CD4-positive, alpha-beta T cell (primary cell): Measurements from ENCODE around the gene IKBKE. TPM values are rescaled to one million over a fixed set of nuclear protein-coding genes. Genes with fewer than 3 reads are reported as not detected.

ENCODE experiments used
- ATAC-seq: fragments of 200-7000 bp; cut with Tn5 transposase; one replicate; pipeline ENCODE4 v1.10.0; 2022; ENCODE audit warnings: mild to moderate bottlenecking; ENCODE audit not compliant: poor library complexity
- CTCF ChIA-PET: fragments of 350-600 bp; sonication (Branson Sonifier 250); formaldehyde crosslinking; loops from one replicate; lab custom pipeline; 2021; ENCODE audit warnings: antibody characterized with exemption, inconsistent platforms; lab: Charles Lee
- POLR2A ChIA-PET: fragments of 350-600 bp; sonication (Branson Sonifier 250); formaldehyde crosslinking; loops from one replicate; lab custom pipeline; 2021; ENCODE audit warnings: antibody characterized with exemption, inconsistent platforms; lab: Charles Lee
- DNase-seq, 14 experiments: peaks; one replicate each; pipeline ENCODE4 v3.0.0-alpha.2; 2013 to 2020; ENCODE audit warnings: mixed read lengths in 2 of 14
- H3K27ac ChIP-seq, 2 donors: one replicate each; pipeline versions ENCODE4 v1.5.1 to v1.7.0; 2013; ENCODE audit warnings: low read length in 2 of 2, low read depth in 1 of 2, mild to moderate bottlenecking in 1 of 2
- H3K27me3 ChIP-seq, 2 experiments: 1 replicate in 1 of 2; 2 replicates in 1 of 2; pipeline versions ENCODE4 v1.6.1 to v1.7.0; 2013; ENCODE audit warnings: low read length in 2 of 2, control low read depth in 1 of 2, mild to moderate bottlenecking in 1 of 2, moderate library complexity in 1 of 2; ENCODE audit not compliant: insufficient read depth in 2 of 2, control insufficient read depth in 1 of 2
- H3K36me3 ChIP-seq: one replicate; pipeline ENCODE4 v1.6.1; 2013; ENCODE audit warnings: low read length, control low read depth; ENCODE audit not compliant: insufficient read depth
- H3K4me1 ChIP-seq: one replicate; pipeline ENCODE4 v1.6.1; 2013; ENCODE audit warnings: low read length, control low read depth; ENCODE audit not compliant: insufficient read depth
- H3K4me3 ChIP-seq: one replicate; pipeline ENCODE4 v1.5.1; 2013; ENCODE audit warnings: mild to moderate bottlenecking, low read length, moderate library complexity
- H3K9me3 ChIP-seq, 2 experiments: 1 replicate in 1 of 2; 2 replicates in 1 of 2; pipeline versions ENCODE4 v1.6.1 to v1.7.0; 2013; ENCODE audit warnings: low read length in 2 of 2, mild to moderate bottlenecking in 2 of 2, control low read depth in 1 of 2, moderate library complexity in 1 of 2; ENCODE audit not compliant: control insufficient read depth in 1 of 2, insufficient read depth in 1 of 2
- H3K27ac Mint-ChIP-seq: one replicate; pipeline ENCODE4 v1.8.0; 2020; ENCODE audit warnings: mixed read lengths
- H3K27me3 Mint-ChIP-seq: one replicate; pipeline ENCODE4 v1.8.0; 2021; ENCODE audit warnings: mixed read lengths
- H3K36me3 Mint-ChIP-seq: one replicate; pipeline ENCODE4 v1.8.0; 2021; ENCODE audit warnings: low read depth, mixed read lengths
- H3K4me1 Mint-ChIP-seq: one replicate; pipeline ENCODE4 v1.8.0; 2021; ENCODE audit warnings: low read depth, mixed read lengths
- H3K4me3 Mint-ChIP-seq: one replicate; pipeline ENCODE4 v1.8.0; 2020; ENCODE audit warnings: mild to moderate bottlenecking, mixed read lengths
- H3K9me3 Mint-ChIP-seq: one replicate; pipeline ENCODE4 v1.8.0; 2020; ENCODE audit warnings: mixed read lengths
- CTCF ChIP-seq: fragments of 200-600 bp; IDR thresholded peaks from one replicate; pipeline ENCODE4 v1.8.0; 2022; ENCODE audit warnings: antibody characterized with exemption, mild to moderate bottlenecking
- intact Hi-C, 2 experiments: fragments of 100-400 bp; cut with DNase I in 1 of 2; cut with micrococcal nuclease in 1 of 2; formaldehyde crosslinking; loops; one replicate each; pipeline versions ENCODE4 v1.15.1 to v1.9.0; 2023 to 2025; cut with DNase I, micrococcal nuclease
- polyA plus RNA-seq, 2 donors: library from polyadenylated mRNA; unstranded; fragments of 120-200 nt; gene quantifications; one replicate each; pipeline ENCODE4 v1.2.1, GENCODE V29; 2013
- total RNA-seq, 174 experiments: library from RNA in 2 of 174; stranded (reverse) in 2 of 174; gene quantifications; one replicate each; pipeline ENCODE4 v1.2.3 and lab custom pipeline; 2021 to 2026

IKBKE gene
- 10 to 100 TPM; 27.9 to 29.8 TPM for total RNA-seq
- polyA plus RNA-seq (2013, experiment 1 of 2): 40.3 TPM
- 47.8 TPM for polyA plus RNA-seq (2013, experiment 2 of 2)
- 12.5 to 140 (median 58.6) reads per million in 172 experiments for total RNA-seq (lab: John Stamatoyannopoulos, UW)

- Mint-ChIP-seq H3K36me3 (peaks cover 48% of the 10 kb centered on the region), H3K4me3 (peak within 1 kb of the TSS; percentile 88), H3K9me3 (no peaks in the 10 kb centered on the region), H3K27me3 (no peaks in the 10 kb centered on the region), H3K27ac (peak within 1 kb of the TSS; percentile 79), H3K4me1 (peaks cover 76% of the 10 kb centered on the region)
- peaks cover 23% of the 10 kb centered on the region for H3K36me3 ChIP-seq
- no peak for TF ChIP-seq CTCF
- H3K4me1 ChIP-seq: peaks cover 86% of the 10 kb centered on the region
- DNase-seq (peak; percentile 24 to 77 (median 40)), ATAC-seq (peak; percentile 67)
- H3K27me3 ChIP-seq: no peaks in the 10 kb centered on the region
- intact Hi-C loops: loop anchor here in 1 of 2 experiments (10.0 kb wide), 2 partner anchors 445 to 515 kb away; no protein-coding TSS in a partner anchor
- ChIA-PET CTCF (interaction anchor here (0.9 to 3.2 kb wide), 9 partner anchors 9 to 878 kb away, joined by 3 to 21 read pairs (median 3); partner anchors contain the start of genes DYRK3 and EIF2D), POLR2A (interaction anchor here (0.7 to 3.5 kb wide), 20 partner anchors 8 to 583 kb away, joined by 3 to 21 read pairs (median 4); partner anchors contain the start of genes DYRK3, EIF2D, FCMR and PFKFB2)
- H3K9me3 ChIP-seq: no peaks in the 10 kb centered on the region
- peak within 1 kb of the TSS; percentile 55 to 61 for H3K27ac ChIP-seq
- peak within 1 kb of the TSS; percentile 99 for H3K4me3 ChIP-seq
These were observed at the start of gene IKBKE for GRCh38 chr1:206469933-206470691. Gene IKBKE, plus strand, starts transcription at chr1:206470476. Its CDS starts 2,752 bp downstream, at chr1:206473228.

GRCh38 chr1:206421616-206422340, 48.5 kb upstream of the IKBKE start:
- DNase-seq: no peak
- Mint-ChIP-seq H3K4me3 (no peak overlapping the region), H3K36me3 (peaks cover 31% of the 10 kb centered on the region), H3K9me3 (no peaks in the 10 kb centered on the region), H3K4me1 (no peaks in the 10 kb centered on the region), H3K27me3 (no peaks in the 10 kb centered on the region), H3K27ac (no peak overlapping the region)
- Histone ChIP-seq H3K27me3 (no peaks in the 10 kb centered on the region), H3K4me3 (no peak overlapping the region), H3K36me3 (peaks cover 16% of the 10 kb centered on the region), H3K4me1 (no peaks in the 10 kb centered on the region), H3K9me3 (no peaks in the 10 kb centered on the region), H3K27ac (no peak overlapping the region)
- CTCF ChIA-PET: no interaction called here
- intact Hi-C loops: no loop called here
- no peak for ATAC-seq
- no peak for TF ChIP-seq CTCF
- POLR2A ChIA-PET: no interaction called here

GRCh38 chr1:206422525-206422924, 47.8 kb upstream of the IKBKE start:
- no peak for ATAC-seq
- DNase-seq: no peak
- no peak for TF ChIP-seq CTCF
- no peaks in the 10 kb centered on the region for H3K27me3 Mint-ChIP-seq
- H3K4me3 ChIP-seq: no peak overlapping the region
- no peaks in the 10 kb centered on the region for H3K9me3 ChIP-seq
- H3K27ac Mint-ChIP-seq: no peak overlapping the region
- intact Hi-C loops: no loop called here
- H3K9me3 Mint-ChIP-seq: no peaks in the 10 kb centered on the region
- no peaks in the 10 kb centered on the region for H3K4me1 Mint-ChIP-seq
- CTCF ChIA-PET: no interaction called here
- POLR2A ChIA-PET: no interaction called here
- H3K4me1 ChIP-seq: no peaks in the 10 kb centered on the region
- no peaks in the 10 kb centered on the region for H3K27me3 ChIP-seq
- H3K36me3 ChIP-seq: peaks cover 20% of the 10 kb centered on the region
- H3K4me3 Mint-ChIP-seq: no peak overlapping the region
- peaks cover 31% of the 10 kb centered on the region for H3K36me3 Mint-ChIP-seq
- no peak overlapping the region for H3K27ac ChIP-seq
